ENCODE results near the gene SLC25A31.

The SLC25A31 gene

GRCh38 chr4:127780598-127780997, 50.4 kb downstream of the SLC25A31 start:
- DNase-seq, result no peak

- no peak for DNase-seq
Measured at GRCh38 chr4:127781300-127782024, 51.3 kb downstream of the SLC25A31 start.

GRCh38 chr4:127782025-127782274, 51.8 kb downstream of the SLC25A31 start:
- no peak for DNase-seq

- peak; percentile 12 for DNase-seq
Measured at GRCh38 chr4:127782275-127783025, 52.2 kb downstream of the SLC25A31 start, which contains the start of gene HSPA4L. Gene HSPA4L, plus strand, starts transcription at chr4:127782322. Its CDS starts 229 bp downstream, at chr4:127782551.

- DNase-seq, result peak; percentile 11
Measured at GRCh38 chr4:127783026-127783769, 53.0 kb downstream of the SLC25A31 start.

- no peak for DNase-seq
Measured at GRCh38 chr4:127783955-127784770, 54.0 kb downstream of the SLC25A31 start.

- no peak for DNase-seq
Measured at GRCh38 chr4:127788517-127788916, 58.3 kb downstream of the SLC25A31 start.

GRCh38 chr4:127791391-127791790, 61.2 kb downstream of the SLC25A31 start:
- DNase-seq, result no peak

- no peak for DNase-seq
Measured at GRCh38 chr4:127793528-127793927, 63.3 kb downstream of the SLC25A31 start.

GRCh38 chr4:127799711-127800110, 69.5 kb downstream of the SLC25A31 start:
- no peak for DNase-seq

- DNase-seq, result no peak
Measured at GRCh38 chr4:127809173-127809800, 79.1 kb downstream of the SLC25A31 start.

GRCh38 chr4:127810551-127810950, 80.4 kb downstream of the SLC25A31 start:
- no peak for DNase-seq

GRCh38 chr4:127822430-127822829, 92.2 kb downstream of the SLC25A31 start:
- no peak for DNase-seq

Measured in NCI-H748 treated with DMSO at 0.1 percent for 48 hours (cell line).